Calu3 (cell line): Measurements from ENCODE around the gene MAF. TPM values are rescaled to one million over a fixed set of nuclear protein-coding genes. Genes with fewer than 3 reads are reported as not detected.

Source experiments
- BruUV-seq: library from RNA; stranded (reverse); fragments of 400-500 nt; replicated peaks from 2 replicates; lab custom pipeline; 2021; lab: Mats Ljungman, UMichigan
- CTCF ChIA-PET: fragments of 300-600 bp; sonication (Branson Sonifier 250); formaldehyde crosslinking; loops from one replicate; lab custom pipeline; 2022; ENCODE audit warnings: antibody characterized with exemption; lab: Charles Lee
- DNase-seq: peaks from one replicate; pipeline ENCODE4 v3.0.0; 2022
- H3K27ac Mint-ChIP-seq: one replicate; pipeline ENCODE4 v1.8.0; 2022; ENCODE audit warnings: mixed read lengths; ENCODE audit not compliant: unreplicated experiment
- H3K27me3 Mint-ChIP-seq: one replicate; pipeline ENCODE4 v1.8.0; 2022; ENCODE audit warnings: mixed read lengths; ENCODE audit not compliant: unreplicated experiment
- H3K36me3 Mint-ChIP-seq: one replicate; pipeline ENCODE4 v1.8.0; 2022; ENCODE audit warnings: mild to moderate bottlenecking, moderate library complexity, mixed read lengths; ENCODE audit not compliant: insufficient read depth, unreplicated experiment
- H3K4me1 Mint-ChIP-seq: one replicate; pipeline ENCODE4 v1.8.0; 2022; ENCODE audit warnings: mild to moderate bottlenecking, low read depth, mixed read lengths; ENCODE audit not compliant: unreplicated experiment
- H3K4me3 Mint-ChIP-seq: one replicate; pipeline ENCODE4 v1.8.0; 2022; ENCODE audit warnings: mild to moderate bottlenecking, low read depth, moderate library complexity, mixed read lengths; ENCODE audit not compliant: unreplicated experiment
- H3K9me3 Mint-ChIP-seq: one replicate; pipeline ENCODE4 v1.8.0; 2022; ENCODE audit warnings: low read depth, mixed read lengths; ENCODE audit not compliant: unreplicated experiment
- intact Hi-C: fragments of 100-400 bp; cut with micrococcal nuclease; formaldehyde crosslinking; loops from one replicate; pipeline ENCODE4 v1.10.0; 2022; ENCODE audit not compliant: unreplicated experiment
- total RNA-seq: library from RNA; stranded (reverse); gene quantifications from 2 replicates; pipeline ENCODE4 v1.2.3, GENCODE V29; 2022
- TF ChIP-seq, protein P1 (sequence below): fragments of 200-600 bp; IDR thresholded peaks from one replicate; pipeline ENCODE4 v1.8.0; 2022; ENCODE audit warnings: antibody characterized with exemption; ENCODE audit not compliant: unreplicated experiment

The MAF gene
- total RNA-seq, 1 experiment from 2014 or later: 0.97 TPM

DNA sequence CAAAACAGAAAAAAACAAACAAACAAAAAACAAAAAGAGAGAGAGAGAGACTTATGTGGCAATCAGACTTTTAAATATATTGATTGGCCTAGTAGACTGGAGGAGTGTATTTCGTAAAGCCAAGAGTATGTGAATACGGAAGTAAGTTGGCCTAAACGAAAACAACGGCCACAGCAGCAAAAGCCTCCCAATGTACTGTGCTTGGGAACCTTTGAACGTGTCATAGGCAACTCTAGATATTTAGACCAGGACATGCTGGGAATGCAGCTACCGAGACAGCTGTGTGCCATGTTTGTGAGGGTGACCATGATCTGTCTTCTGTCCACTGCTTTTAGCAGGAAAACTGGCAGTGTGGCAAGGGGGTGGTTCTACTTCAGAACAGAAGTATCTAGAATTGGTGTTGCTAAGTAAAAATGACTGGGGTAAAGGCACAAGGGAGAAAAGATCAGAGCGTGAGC lies 7.4 kb downstream of the MAF start:
- TF ChIP-seq, protein P1, sequence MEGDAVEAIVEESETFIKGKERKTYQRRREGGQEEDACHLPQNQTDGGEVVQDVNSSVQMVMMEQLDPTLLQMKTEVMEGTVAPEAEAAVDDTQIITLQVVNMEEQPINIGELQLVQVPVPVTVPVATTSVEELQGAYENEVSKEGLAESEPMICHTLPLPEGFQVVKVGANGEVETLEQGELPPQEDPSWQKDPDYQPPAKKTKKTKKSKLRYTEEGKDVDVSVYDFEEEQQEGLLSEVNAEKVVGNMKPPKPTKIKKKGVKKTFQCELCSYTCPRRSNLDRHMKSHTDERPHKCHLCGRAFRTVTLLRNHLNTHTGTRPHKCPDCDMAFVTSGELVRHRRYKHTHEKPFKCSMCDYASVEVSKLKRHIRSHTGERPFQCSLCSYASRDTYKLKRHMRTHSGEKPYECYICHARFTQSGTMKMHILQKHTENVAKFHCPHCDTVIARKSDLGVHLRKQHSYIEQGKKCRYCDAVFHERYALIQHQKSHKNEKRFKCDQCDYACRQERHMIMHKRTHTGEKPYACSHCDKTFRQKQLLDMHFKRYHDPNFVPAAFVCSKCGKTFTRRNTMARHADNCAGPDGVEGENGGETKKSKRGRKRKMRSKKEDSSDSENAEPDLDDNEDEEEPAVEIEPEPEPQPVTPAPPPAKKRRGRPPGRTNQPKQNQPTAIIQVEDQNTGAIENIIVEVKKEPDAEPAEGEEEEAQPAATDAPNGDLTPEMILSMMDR: no peak
- no peak overlapping the region for H3K27ac Mint-ChIP-seq
- intact Hi-C loops: loop anchor here (10.0 kb wide), 1 partner anchor 1088 kb away; no protein-coding TSS in a partner anchor
- no peaks in the 10 kb centered on the region for H3K9me3 Mint-ChIP-seq
- no peaks in the 10 kb centered on the region for H3K4me1 Mint-ChIP-seq
- peaks cover 3% of the 10 kb centered on the region for H3K36me3 Mint-ChIP-seq
- no peak for DNase-seq
- H3K27me3 Mint-ChIP-seq: peaks cover 54% of the 10 kb centered on the region
- BruUV-seq: no TSS peak
- no peak overlapping the region for H3K4me3 Mint-ChIP-seq
- CTCF ChIA-PET: interaction anchor here (0.6 to 0.7 kb wide), 2 partner anchors 461 to 603 kb away, joined by 3 to 5 read pairs; no protein-coding TSS in a partner anchor

DNA sequence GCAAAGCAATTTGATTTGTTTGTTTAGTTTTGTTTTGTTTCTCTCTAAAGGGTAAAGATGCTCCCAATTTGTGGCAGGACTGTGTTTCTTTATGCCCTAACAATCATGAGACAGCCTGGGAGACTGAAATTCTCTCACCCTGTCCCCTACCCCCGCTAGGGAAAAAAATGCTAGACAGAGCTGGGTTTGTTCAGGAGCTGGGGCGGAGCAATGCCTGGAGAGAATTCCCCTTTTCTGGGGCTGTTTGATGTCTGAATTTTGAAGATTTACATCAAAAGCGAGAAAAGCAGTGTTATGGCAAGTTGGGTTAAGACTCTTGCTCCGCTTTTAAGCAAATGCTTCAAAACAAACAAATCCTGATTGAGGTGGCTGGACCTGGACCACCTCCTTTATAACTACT lies 8.4 kb downstream of the MAF start:
- TF ChIP-seq, protein P1: no peak
- no peak overlapping the region for H3K27ac Mint-ChIP-seq
- no peaks in the 10 kb centered on the region for H3K4me1 Mint-ChIP-seq
- H3K9me3 Mint-ChIP-seq: no peaks in the 10 kb centered on the region
- intact Hi-C loops: loop anchor here (10.0 kb wide), 1 partner anchor 1087 kb away; no protein-coding TSS in a partner anchor
- CTCF ChIA-PET: no interaction called here
- no TSS peak for BruUV-seq
- H3K4me3 Mint-ChIP-seq: no peak overlapping the region
- peaks cover 55% of the 10 kb centered on the region for H3K27me3 Mint-ChIP-seq
- no peak for DNase-seq
- H3K36me3 Mint-ChIP-seq: no peaks in the 10 kb centered on the region

DNA sequence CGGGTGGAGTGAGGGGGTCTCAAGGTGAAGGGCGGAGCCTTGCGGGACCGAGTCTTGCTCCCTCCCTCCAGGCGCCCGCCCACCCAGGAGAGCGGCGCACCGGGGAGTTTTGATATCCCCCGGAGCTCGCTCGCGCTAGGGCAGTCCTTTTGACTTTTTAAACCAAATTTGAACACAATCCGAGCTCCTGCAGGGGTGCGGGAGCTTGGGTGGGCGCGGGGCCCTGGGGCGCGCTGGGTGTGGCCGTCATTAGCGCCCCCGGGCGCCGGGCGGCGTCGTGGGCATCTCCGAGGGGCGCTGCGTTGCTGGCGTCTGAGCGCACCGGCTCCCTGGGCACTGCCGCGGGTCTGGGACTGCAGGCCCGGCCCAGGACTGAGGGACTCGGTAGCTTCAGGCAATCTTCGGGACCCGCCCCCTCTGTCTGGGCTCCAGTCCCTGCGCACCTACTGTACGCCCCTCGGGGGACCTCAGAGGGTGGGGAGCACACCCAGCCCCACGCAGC lies 10.9 kb downstream of the MAF start:
- Mint-ChIP-seq H3K27ac (no peak overlapping the region), H3K27me3 (peaks cover 64% of the 10 kb centered on the region), H3K36me3 (no peaks in the 10 kb centered on the region), H3K9me3 (no peaks in the 10 kb centered on the region), H3K4me1 (no peaks in the 10 kb centered on the region), H3K4me3 (no peak overlapping the region)
- DNase-seq: no peak
- BruUV-seq: no TSS peak
- TF ChIP-seq, protein P1: no peak
- intact Hi-C loops: loop anchor here (10.0 kb wide), 1 partner anchor 1085 kb away; no protein-coding TSS in a partner anchor
- CTCF ChIA-PET: no interaction called here

GRCh38 chr16:79587897-79588296 lies 12.6 kb downstream of the MAF start:
- Mint-ChIP-seq H3K27me3 (peaks cover 75% of the 10 kb centered on the region), H3K36me3 (no peaks in the 10 kb centered on the region), H3K4me3 (no peak overlapping the region), H3K9me3 (no peaks in the 10 kb centered on the region), H3K27ac (no peak overlapping the region), H3K4me1 (no peaks in the 10 kb centered on the region)
- TF ChIP-seq, protein P1: no peak
- no TSS peak for BruUV-seq
- no peak for DNase-seq
- CTCF ChIA-PET: no interaction called here
- intact Hi-C loops: no loop called here
